Esophagus muscularis mucosa (tissue), 4 donors: ENCODE data around the gene UTS2B. TPM values are rescaled to one million over a fixed set of nuclear protein-coding genes. Genes with fewer than 3 reads are reported as not detected.

Experiments used
- DNase-seq: peaks from one replicate; pipeline ENCODE4 v3.0.0-alpha.2; 2017; ENCODE audit errors: extremely low spot score
- H3K27ac ChIP-seq, 4 donors: fragments of 200-600 bp; sonication (generic); replicated peaks in 1 of 4; 1 replicate in 3 of 4; 2 replicates in 1 of 4; pipeline ENCODE4 v1.5.1; 2016 to 2019; ENCODE audit warnings: mild to moderate bottlenecking in 1 of 4
- H3K27me3 ChIP-seq, 4 donors: fragments of 200-600 bp; sonication (generic); one replicate each; pipeline versions ENCODE4 v1.5.1 to v1.6.0; 2016 to 2019
- H3K36me3 ChIP-seq, 4 donors: fragments of 200-600 bp; sonication (generic); one replicate each; pipeline ENCODE4 v1.5.1; 2016 to 2019
- H3K4me1 ChIP-seq, 4 donors: fragments of 200-600 bp; sonication (generic); one replicate each; pipeline ENCODE4 v1.5.1; 2016 to 2019
- H3K4me3 ChIP-seq, 4 donors: fragments of 200-600 bp; sonication (generic); 1 replicate in 2 of 4; 2 replicates in 2 of 4; pipeline ENCODE4 v1.5.1; 2016 to 2019; ENCODE audit warnings: mild to moderate bottlenecking in 4 of 4, moderate library complexity in 1 of 4
- H3K9me3 ChIP-seq, 4 donors: fragments of 200-600 bp; sonication (generic); 1 replicate in 3 of 4; 2 replicates in 1 of 4; pipeline ENCODE4 v1.5.1; 2016 to 2019
- EP300 ChIP-seq: sonication (generic); formaldehyde crosslinking; IDR thresholded peaks from one replicate; pipeline ENCODE4 v1.6.1; 2017; ENCODE audit warnings: antibody characterized with exemption
- POLR2A ChIP-seq: fragments of 450-650 bp; IDR thresholded peaks from one replicate; pipeline ENCODE4 v1.6.1; 2017; ENCODE audit warnings: antibody characterized with exemption, moderate library complexity, mild to moderate bottlenecking, low read depth
- POLR2AphosphoS5 ChIP-seq, 2 donors: sonication (generic); formaldehyde crosslinking; IDR thresholded peaks; one replicate each; pipeline ENCODE4 v1.6.1; 2017; ENCODE audit warnings: antibody characterized with exemption in 2 of 2
- WGBS: methylation state at CpG from one replicate; pipeline ENCODE4 v1.1.5; 2018; 5-methylcytosine and 5-hydroxymethylcytosine counted together
- intact Hi-C: fragments of 100-400 bp; cut with DNase I; formaldehyde crosslinking; loops from one replicate; pipeline ENCODE4 v1.15.1; 2023
- total RNA-seq, 4 donors: library from RNA; depleted of rRNA; stranded (reverse); fragments of >200 nt; gene quantifications; one replicate each; pipeline versions ENCODE4 v1.1.0 to v1.2.1, GENCODE V29; 2016
- TF ChIP-seq, protein P1 (sequence below), 3 experiments: fragments of 200-600 bp in 2 of 3; fragments of 450-650 bp in 1 of 3; sonication (generic) in 2 of 3; IDR thresholded peaks; one replicate each; pipeline ENCODE4 v1.5.1; 2017 to 2019; ENCODE audit warnings: antibody characterized with exemption in 3 of 3, mild to moderate bottlenecking in 2 of 3, moderate library complexity in 1 of 3

The UTS2B gene
- total RNA-seq, 4 donors from 2014 or later = 0.65 to 1.2 TPM; not detected in 2

DNA sequence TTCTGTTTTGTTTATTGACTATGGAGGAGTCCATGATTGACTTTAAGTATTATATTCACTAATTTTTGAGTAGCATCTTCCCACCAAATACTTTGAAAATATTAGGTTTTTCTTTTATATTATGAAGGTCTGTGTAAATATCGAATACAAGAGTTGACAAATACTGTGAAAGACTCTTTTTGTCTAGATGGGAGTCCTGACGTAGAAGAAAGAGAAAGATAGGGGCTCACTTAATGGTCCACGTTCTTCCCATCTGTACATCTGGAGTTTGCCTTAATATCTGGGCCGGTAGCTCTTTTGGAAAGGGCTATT lies 7.8 kb upstream of the UTS2B start:
- Histone ChIP-seq H3K4me3 (no peak overlapping the region), H3K27ac (peak overlapping the region in 1 of 4 donors; percentile 13)
- DNase-seq = no peak

DNA sequence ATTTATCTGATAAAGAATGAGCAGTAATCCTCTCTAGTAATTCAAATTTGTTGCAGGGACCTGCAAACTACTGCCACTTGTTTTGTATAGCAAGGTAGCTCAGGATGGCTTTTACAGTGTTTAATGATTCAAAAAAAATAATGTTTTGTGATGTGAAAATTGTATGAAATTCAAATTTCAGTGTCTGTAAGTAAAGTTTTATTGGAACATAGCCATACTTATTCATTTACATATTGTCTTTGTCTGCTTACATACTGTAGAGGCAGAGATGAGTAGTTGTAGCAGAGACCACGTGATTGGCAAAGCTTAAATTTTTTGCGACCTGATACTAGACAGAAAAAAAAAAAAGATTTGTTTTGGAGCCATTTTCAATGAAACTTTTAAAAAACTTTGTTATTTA lies 6.5 kb upstream of the UTS2B start:
- peaks cover 68 to 95% (median 87%) of the 10 kb centered on the region in 4 donors for H3K4me1 ChIP-seq
- intact Hi-C loops = no loop called here
- no peaks in the 10 kb centered on the region for H3K27me3 ChIP-seq
- H3K4me3 ChIP-seq = no peak overlapping the region
- TF ChIP-seq POLR2AphosphoS5 (IDR thresholded peaks at IDR 0.05) = no peak
- TF ChIP-seq EP300 = no peak
- TF ChIP-seq POLR2A = no peak
- TF ChIP-seq, protein P1, sequence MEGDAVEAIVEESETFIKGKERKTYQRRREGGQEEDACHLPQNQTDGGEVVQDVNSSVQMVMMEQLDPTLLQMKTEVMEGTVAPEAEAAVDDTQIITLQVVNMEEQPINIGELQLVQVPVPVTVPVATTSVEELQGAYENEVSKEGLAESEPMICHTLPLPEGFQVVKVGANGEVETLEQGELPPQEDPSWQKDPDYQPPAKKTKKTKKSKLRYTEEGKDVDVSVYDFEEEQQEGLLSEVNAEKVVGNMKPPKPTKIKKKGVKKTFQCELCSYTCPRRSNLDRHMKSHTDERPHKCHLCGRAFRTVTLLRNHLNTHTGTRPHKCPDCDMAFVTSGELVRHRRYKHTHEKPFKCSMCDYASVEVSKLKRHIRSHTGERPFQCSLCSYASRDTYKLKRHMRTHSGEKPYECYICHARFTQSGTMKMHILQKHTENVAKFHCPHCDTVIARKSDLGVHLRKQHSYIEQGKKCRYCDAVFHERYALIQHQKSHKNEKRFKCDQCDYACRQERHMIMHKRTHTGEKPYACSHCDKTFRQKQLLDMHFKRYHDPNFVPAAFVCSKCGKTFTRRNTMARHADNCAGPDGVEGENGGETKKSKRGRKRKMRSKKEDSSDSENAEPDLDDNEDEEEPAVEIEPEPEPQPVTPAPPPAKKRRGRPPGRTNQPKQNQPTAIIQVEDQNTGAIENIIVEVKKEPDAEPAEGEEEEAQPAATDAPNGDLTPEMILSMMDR (IDR thresholded peaks at IDR 0.05) = no peak
- WGBS = 80% methylated on average over 2 of the region's 2 CpGs
- no peaks in the 10 kb centered on the region for H3K9me3 ChIP-seq
- H3K27ac ChIP-seq = no peak overlapping the region
- DNase-seq = no peak
- H3K36me3 ChIP-seq = no peaks in the 10 kb centered on the region

More for the DNA sequence above, 7.8 kb upstream of the UTS2B start:
- no peaks in the 10 kb centered on the region for H3K27me3 ChIP-seq
- WGBS = 92% methylated on average over 4 of the region's 4 CpGs
- TF ChIP-seq POLR2AphosphoS5 (IDR thresholded peaks at IDR 0.05) (no peak), EP300 (no peak), POLR2A (no peak)
- TF ChIP-seq, protein P1 (IDR thresholded peaks at IDR 0.05) = no peak
- no peaks in the 10 kb centered on the region for H3K36me3 ChIP-seq
- H3K4me1 ChIP-seq = peaks cover 68 to 95% (median 87%) of the 10 kb centered on the region in 4 donors
- no peaks in the 10 kb centered on the region for H3K9me3 ChIP-seq
- intact Hi-C loops = no loop called here

DNA sequence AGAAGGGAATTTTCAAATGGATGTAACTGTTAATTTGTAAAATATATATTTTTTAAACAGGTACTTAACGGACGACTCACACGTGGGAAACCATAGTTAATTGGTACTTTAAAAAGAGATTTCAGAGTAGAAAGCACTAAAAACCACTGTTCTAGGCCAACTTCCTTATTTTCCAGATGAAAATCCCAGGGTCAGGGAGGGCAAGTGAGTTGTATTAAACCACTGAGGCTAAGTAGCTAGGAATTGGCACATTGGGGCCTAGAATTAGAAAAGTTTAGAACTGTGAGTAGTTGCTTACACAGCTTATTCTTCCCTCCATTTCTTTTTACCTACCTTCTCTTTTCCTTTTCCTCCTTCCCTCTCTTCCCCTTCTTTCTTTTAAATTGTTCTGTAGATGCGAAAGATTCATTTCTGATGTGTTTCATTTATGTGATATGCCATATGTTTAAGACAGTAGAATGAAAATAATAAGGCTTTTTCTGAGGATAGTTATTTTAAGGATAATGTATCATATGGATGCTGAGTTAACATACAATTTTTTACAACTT lies 4.1 kb upstream of the UTS2B start:
- no peaks in the 10 kb centered on the region for H3K27me3 ChIP-seq
- no peak for TF ChIP-seq POLR2A
- no peak for DNase-seq
- no peaks in the 10 kb centered on the region for H3K9me3 ChIP-seq
- H3K4me1 ChIP-seq = peaks cover 61 to 83% (median 78%) of the 10 kb centered on the region in 4 donors
- H3K4me3 ChIP-seq = no peak overlapping the region
- H3K36me3 ChIP-seq = no peaks in the 10 kb centered on the region
- H3K27ac ChIP-seq = no peak overlapping the region
- 92% methylated on average over 4 of the region's 4 CpGs for WGBS
- intact Hi-C loops = no loop called here

DNA sequence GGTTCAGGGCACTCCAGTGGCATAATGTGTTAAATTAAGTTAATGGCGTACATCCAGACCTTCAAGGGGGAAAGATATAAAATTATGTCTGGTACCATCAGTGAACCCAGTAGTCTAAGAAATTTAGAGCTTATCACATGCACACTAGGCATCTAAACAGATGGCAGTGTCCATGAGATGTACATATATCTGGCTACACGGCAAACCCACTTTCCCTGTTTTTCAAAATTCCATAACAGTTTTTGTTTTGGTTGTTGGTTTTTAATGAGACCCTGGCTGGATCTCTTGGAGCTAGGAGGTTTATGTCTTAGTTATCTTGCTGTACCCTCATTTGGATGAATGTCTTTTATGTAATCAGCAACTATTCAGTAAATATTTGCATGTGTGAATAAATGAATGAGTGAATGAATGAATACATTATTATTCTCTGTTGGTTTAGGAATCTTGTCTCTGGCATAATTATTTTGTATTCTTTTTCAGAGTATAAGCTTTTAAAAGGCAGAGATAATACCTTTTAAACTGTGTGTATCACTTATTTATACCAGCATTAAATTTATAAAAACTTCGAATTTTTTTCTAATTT lies 3.1 kb upstream of the UTS2B start:
- Histone ChIP-seq H3K27ac (no peak overlapping the region), H3K36me3 (no peaks in the 10 kb centered on the region), H3K4me1 (peaks cover 50 to 77% (median 73%) of the 10 kb centered on the region in 4 donors), H3K27me3 (no peaks in the 10 kb centered on the region), H3K4me3 (no peak overlapping the region), H3K9me3 (no peaks in the 10 kb centered on the region)
- 93% methylated on average over 3 of the region's 3 CpGs for WGBS
- intact Hi-C loops = no loop called here
- DNase-seq = no peak
- TF ChIP-seq POLR2A = no peak
- TF ChIP-seq, protein P1 (IDR thresholded peaks at IDR 0.05) = no peak
- no peak for TF ChIP-seq POLR2AphosphoS5 (IDR thresholded peaks at IDR 0.05)
- TF ChIP-seq EP300 = no peak

DNA sequence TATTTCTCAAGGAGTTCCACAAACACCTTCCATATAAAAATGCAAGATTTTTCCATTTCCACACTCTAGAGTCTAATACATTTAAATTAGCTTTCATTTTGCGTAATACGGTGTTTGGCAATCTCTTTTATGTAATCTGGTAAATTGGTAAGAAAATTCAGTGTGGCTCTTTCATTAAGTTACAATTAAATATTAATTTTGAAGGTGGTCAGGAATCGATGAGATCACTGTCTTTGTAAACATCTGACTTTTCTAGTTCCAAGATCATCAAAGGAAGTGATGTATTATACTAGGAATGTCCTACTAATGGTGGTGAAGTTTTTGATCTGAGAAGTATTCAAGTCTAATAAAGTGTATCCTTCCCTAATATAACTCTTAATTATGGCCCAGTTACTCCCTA lies 1.1 kb upstream of the UTS2B start:
- Histone ChIP-seq H3K27me3 (no peaks in the 10 kb centered on the region), H3K4me3 (peak overlapping the region; percentile 78 to 99 (median 96)), H3K9me3 (no peaks in the 10 kb centered on the region), H3K27ac (peak overlapping the region; percentile 93 to 98 (median 97)), H3K36me3 (no peaks in the 10 kb centered on the region), H3K4me1 (peaks cover 40 to 61% (median 57%) of the 10 kb centered on the region in 4 donors)
- no peak for TF ChIP-seq EP300
- TF ChIP-seq, protein P1 (IDR thresholded peaks at IDR 0.05) = no peak
- TF ChIP-seq POLR2A = no peak
- TF ChIP-seq POLR2AphosphoS5 (IDR thresholded peaks at IDR 0.05) = no peak
- intact Hi-C loops = no loop called here
- WGBS = 68% methylated on average over 3 of the region's 3 CpGs
- DNase-seq = no peak
